GM19023 (cell line): Measurements from ENCODE around the gene CLDN20.
"Not testable (repeated sequence)": the region's sequence is repeated elsewhere in the genome, so short reads cannot be mapped to it uniquely, and the experiment has no call there.

Experiments used
- ATAC-seq: cut with Tn5 transposase; IDR thresholded peaks from one replicate; pipeline ENCODE4 v1.9.1; 2021; ENCODE audit warnings: mild to moderate bottlenecking, moderate library complexity; ENCODE audit not compliant: unreplicated experiment

CLDN20 gene

DNA sequence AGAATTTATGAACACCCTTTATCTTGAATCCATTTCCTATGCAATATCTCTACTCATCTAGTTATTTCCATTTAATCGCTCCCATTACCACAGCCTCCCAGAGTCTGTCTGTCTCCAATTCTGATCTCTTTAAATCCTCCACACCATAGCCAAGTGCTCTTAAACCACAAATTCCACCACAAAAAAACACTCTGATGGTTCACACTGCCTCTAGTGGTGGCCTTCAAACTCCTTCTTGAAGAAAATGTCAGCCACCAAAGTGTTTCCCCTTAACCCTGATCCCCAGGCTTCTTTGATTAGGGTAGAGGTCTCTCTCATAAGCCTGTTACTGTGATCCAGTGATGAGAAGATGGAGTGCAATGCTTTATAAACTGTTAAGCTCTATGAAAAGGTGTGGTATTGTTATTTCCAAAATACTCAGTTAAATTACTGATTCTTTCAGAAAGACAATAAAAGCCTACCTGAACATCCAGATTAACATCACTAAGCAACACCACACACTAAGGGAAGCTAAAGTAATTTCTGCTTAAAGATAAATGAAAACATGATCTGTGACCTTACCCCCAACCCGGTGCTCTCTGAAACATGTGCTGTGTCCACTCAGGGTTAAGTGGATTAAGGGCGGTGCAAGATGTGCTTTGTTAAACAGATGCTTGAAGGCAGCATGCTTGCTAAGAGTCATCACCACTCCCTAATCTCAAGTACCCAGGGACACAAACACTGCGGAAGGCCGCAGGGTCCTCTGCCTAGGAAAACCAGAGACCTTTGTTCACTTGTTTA, 4.5 kb downstream of the CLDN20 start:
- not testable (repeated sequence) for ATAC-seq

DNA sequence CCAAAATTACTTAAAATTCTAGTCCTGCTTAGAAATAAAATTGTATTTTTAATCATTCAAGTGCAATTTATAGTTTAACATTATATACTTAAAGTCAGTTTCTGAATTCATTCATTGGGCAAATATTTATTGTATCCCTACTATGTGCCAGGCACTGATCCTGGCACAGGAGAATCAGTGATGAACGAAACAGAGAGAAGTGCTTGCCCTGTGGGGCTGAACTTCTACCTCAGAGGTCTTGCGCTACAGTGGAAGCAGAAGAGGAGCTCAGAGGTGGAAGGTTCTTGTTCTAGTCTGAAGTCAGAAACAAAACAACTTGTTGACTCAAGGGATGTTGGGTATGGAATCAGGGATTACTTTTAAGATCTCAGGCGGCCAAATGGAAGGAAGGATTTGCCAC, 6.0 kb downstream of the CLDN20 start:
- ATAC-seq: no peak

DNA sequence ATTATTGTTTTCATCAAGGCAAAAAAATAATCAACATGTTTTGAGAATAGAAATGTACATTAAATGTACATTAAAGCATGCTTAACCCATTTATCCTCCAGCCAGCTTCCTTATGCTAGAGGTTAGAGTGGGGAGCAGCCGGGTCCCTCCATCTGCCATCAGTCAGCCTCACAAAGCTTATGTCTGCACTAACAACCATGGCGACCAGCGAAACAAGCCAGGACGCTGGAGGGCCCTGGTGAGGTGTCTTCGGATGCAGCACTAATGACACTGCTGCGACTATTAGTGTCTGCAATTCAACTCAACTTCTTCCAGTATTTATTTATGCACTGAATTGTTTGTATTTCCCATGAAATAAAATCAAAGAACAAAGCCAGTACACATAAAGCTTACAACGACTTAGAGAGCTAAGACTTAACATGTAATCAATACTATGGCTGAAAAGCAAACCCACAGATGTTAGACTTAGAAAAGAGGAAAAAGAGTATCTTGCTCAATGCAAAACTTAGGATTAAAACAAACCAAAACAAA, 6.8 kb downstream of the CLDN20 start:
- no peak for ATAC-seq

DNA sequence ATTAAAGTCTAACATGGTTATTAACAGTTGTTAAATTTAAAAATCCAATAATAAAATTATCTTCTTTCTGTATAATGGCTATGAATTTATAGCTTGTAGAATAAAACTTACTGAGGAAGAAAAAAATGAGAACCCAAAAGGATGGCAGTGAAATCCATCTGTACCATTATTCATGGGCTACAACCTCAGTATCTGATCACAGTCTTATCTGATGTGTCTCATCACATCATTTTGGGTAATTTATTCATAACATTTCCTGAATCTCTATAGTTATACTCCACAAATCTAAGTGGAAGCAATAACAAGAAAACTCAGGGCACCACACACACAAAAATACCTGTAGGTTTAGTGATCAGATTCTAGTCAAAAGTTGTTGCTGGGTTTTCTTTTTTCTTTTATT, 7.3 kb downstream of the CLDN20 start:
- ATAC-seq: no peak

DNA sequence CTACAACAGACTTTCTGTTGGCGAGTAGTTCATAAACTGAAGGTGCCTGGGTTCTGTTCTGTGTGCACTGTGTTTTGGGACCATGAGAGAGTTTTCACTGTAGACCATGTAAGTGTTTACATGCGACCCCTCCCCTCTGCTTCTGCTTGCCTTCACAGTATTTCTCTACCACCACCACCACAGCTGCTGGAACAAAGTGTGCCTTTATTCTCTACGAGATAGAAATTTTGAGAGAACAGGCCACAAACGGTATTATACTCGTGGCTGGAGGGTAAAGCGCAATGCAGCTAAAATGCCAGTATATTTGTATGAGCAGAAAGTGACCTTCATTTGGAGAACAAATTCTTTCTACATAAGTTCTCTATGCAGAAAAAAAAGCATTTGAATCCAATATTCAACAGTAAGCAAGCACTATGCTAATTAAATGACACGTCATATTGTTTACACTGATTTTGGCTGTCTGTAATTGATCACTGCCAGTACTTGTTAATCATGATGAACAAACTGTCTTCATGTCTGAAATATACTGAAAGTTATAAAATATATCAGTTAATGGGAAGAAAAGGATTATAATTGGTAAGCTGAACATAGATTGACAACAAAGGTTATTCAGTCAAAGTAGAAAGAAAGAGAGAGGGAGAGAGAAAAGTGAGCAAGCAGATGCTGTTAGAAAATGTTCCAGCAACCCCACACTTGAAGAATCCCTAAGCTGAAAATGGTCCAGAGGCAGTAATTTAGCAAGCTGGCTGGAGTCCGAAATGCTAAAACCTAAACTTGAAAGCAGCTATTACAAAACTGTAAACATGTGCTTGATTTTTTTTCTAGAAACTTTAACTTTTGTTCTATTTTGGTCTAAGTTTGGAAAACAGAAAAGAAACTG, 8.8 kb downstream of the CLDN20 start:
- ATAC-seq: no peak

DNA sequence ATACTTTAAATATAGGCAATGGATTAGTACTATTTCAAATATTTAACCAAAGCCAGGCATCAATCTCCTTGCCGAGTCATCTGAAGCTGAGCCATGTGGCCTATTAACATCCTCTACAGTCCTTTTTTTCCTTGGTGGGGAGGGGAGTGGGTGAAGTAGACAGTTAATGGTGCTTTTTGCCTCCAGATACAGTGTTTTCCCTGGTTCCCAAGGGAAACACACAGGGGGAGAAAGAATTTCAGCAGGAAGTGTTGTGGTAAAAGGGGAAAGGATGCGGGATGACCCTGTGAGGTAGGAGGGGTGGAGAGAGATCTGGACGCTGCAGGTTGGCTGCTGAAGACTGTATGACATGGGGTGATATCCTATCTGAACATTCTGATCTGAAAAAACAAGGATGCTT, 9.6 kb downstream of the CLDN20 start:
- no peak for ATAC-seq

DNA sequence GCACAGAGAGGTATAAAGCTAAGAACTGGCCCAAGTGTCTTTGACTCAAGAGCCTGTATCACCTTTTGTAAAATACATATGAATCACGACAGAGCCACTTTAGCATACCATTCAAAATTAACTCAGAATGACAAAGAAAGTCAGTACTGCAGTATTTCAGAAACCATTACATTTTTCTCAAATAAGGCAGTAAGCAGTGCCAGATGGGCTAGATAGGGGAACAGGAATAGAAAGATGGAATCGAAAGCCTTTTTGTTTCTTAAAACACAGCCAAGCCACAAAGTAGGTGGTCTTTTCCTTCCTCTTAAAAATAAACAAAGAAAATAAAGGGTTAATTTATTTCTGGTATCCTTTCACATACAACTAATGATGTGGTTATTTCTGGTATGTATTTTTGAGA, 10.3 kb downstream of the CLDN20 start:
- no peak for ATAC-seq

DNA sequence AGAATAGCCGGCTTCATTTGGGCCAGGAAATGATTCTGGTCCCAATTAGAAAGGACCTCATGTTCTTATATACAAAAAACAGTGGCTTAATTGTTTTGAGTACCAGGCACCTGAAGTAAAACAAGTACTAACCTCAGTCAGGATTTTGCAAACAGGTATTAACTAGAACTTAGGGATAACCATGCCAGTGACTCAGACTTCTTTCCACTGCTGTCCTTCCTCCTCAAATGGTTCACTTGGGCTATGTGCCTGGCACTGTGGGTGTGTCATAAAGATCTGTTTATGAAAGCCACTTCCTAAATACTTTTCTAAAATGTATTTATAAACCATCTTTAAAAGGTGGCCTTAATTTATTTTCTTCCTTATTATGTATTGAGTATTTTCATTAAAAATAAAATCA, 10.7 kb downstream of the CLDN20 start:
- ATAC-seq: no peak

DNA sequence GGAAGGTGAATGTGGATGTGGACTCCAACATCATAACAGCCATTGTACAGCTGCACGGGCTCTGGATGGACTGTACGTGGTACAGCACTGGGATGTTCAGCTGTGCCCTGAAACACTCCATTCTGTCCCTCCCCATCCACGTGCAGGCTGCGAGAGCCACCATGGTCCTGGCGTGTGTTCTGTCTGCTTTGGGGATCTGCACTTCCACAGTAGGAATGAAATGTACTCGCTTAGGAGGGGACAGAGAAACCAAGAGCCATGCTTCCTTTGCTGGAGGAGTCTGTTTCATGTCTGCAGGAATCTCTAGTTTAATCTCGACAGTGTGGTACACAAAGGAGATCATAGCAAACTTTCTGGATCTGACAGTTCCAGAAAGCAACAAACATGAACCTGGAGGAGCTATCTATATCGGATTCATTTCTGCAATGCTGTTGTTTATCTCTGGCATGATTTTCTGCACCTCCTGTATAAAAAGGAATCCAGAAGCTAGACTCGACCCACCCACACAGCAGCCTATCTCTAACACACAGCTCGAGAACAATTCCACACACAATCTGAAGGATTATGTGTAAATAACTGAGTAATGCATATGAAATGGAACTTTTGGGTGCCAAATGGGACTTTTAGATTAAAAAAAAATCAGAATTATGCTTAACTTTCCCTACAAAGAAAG, 12.1 kb downstream of the CLDN20 start:
- ATAC-seq: no peak

DNA sequence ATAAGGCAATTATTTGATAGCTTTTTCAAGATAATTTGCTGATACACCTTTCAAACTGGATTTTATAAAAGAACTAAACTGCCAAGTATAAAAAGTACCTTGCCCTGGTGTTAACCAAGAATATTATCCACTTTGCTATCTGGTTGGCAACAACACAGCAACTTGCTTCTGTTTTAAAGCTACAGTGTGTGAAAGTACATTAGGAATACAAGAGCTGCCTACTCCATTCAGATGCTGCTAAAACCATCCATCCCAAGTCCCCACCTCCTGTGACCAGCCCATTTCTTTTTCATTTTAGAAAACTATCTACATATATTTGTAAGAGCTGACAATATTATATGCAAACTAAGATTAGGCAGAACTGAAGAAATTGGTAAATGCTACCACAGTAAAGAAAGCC, 12.8 kb downstream of the CLDN20 start:
- no peak for ATAC-seq

DNA sequence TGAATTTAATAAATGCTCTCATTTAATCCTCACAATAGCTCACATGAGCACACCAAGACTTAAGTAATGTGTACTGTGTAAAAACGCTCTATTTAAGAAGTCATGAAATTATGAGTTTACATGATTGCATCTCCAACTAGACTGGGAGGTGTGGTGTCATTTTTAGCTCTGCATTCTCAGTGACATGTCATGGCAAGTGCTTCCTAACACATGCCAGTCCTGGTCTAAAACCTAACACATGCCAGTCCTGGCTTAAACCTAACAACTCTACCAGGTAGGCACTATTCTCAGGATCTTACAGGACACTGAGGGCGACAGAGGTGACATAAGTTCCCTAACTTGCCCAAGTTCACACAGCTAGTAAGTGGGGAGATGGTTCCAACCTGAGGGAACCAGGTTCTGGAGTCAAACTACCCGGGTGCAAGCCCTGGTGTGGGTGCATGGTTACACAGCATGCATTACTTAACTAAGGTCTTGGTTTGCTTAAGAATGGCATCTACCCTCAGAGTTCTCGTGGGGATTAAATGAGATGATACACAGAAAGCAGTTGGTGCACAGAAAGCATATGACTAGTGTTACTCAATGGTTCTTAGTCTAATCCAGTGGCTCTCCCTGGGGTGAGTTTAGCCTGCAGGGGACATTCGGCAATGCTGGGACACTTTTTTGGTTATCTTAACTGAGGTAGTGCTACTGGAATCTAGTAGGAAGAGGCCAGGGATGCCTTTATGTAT, 14.7 kb downstream of the CLDN20 start:
- no peak for ATAC-seq

DNA sequence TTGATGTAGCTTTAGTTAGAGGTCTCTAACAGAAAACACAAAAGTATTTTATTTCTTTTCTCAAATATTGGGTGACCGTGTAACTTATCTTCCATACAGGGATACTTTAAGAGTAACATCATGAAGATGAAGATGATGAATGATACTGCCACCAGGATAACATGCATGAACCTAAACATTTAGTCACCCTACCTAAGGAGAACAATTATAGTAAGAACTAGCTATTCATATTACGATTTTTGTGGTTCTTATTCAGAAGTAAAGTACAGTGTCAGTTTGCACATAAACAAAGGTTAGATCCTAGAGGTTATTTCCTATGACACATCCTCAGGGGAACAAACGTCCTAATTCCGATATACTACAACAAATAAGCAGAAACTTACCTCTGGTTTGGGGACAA, 21.0 kb downstream of the CLDN20 start:
- ATAC-seq: no peak

DNA sequence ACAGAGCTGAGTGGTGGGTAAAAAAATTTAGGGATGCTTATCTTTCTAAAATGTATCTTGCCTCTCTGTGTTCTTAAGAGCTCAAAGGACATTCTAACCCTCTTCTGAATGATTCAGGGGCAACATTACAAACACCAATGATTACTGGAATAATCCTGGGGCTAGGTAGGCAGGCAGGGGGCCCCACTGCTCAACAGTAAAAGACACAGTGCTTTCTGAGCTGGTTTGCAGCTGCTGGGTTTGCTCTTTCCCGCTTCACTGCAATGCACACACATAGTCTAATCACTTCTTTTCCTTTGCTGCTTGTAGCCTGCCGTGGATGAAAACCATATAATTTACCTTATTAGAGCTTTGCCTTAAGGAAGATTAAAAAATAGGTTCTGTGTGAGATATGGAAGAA, 23.9 kb downstream of the CLDN20 start:
- ATAC-seq: no peak

DNA sequence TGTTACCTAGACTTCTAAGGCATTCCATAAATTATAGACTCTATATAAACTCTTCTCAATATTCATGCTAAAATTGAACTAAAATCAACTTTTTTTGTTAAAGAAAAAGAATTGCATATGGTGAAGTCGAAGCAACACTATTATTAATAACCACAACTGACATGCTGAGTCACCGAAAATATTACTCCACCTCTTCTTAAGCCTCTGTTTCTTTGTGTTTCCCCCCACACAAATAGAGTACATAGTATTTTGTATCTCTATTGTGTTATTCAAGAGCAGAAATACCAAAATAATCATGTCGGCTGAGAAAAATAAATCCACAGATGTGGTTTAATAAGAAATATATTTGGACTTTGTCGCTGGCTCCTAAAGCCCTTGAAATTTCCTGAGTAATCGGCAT, 26.7 kb downstream of the CLDN20 start:
- no peak for ATAC-seq

DNA sequence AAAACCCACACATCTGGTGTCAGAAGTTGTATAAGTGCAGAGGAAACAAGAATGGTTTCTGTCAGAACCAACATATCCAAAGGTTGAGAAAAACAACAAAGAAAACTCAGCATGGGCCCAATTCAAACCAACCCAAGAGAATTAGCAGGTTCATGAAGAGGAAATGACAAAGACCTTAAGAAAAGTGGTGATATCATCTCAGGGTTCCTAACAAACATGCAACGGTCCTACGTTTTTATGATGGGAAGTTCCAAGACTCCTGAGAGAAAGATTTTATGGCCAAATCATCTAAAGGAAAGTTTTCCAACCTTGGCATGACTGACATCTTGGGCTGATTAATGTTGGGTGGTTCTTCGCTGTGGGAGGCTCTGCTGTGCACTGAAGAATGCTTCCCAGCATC, 27.5 kb downstream of the CLDN20 start:
- no peak for ATAC-seq

DNA sequence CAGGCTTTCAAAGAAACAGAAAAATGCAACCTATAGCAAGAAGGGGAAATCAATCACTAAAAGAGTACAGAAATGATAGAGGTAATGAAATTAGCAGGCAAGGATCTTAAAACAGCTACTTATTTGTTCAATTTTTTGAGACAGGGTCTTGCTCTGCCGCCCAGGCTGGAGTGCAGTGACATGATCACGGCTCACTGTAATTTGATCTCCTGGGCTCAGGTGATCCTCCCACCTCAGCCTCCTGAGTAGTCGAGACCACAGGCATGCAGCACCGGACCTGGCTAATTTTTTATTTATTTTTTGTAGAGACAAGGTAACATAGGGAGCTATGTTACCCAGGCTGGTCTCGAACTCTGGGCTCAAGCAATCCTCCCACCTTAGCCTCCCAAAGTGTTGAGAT, 28.9 kb downstream of the CLDN20 start:
- no peak for ATAC-seq

DNA sequence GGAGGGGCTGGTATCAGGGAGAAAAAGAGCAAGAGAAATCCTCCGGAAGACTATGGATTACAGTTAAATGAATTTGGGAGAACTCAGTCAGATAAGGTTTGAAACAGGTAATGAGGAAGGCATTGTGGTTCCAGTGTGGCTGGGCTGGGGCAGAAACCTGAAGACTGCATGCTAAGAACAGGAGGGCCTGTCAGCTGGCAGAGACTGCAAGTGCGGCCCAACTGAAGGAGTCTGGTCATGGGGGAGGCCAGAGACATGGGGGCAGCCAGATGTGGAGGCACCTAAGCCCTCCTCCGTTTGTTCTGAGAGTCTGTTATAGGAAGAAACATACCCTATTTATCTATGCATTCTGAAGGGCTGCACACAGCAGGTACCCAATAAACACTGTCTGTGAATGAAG, 33.9 kb downstream of the CLDN20 start:
- ATAC-seq: no peak

DNA sequence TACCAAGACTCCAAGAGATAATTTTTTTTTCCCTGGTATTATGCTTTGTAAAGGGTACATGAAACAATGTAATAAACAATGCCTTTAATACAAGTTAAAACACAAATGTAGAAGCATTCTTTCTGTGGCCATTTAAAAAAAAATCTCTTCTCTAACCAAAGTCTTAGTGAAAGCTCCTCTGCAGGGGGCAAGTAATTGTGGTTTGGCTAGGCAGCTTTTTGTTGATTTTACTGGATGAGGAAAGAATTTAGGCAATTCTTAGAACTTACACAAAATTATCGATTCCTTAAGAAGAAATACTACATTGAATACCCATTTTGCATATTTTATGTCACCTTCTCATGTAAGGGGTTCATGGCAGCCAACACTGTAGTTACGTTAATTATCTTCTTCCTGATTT, 38.1 kb downstream of the CLDN20 start:
- no peak for ATAC-seq

DNA sequence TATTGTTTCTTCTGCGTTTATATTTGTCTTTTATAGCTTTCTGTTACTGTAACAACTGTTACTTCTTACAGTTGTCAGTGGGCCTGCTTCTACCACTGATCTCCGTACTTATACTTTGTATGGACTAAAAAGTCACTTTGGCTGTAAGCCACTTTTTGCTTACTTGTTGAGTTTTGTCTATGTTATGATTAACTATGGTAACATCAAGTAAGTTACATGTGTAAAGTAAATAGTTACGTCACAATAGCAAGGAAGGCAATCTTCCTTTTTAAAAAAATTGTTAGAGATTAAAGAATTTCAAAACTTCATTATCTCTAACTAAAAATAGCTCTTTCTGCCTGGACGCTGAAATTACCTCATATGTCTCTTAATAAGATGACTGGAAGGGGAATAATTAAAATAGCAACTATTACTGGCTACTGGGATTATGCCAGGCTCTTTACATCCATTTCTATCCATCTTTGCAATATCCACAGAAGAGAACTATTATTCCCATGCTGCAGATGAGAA, 39.6 kb downstream of the CLDN20 start:
- no peak for ATAC-seq

DNA sequence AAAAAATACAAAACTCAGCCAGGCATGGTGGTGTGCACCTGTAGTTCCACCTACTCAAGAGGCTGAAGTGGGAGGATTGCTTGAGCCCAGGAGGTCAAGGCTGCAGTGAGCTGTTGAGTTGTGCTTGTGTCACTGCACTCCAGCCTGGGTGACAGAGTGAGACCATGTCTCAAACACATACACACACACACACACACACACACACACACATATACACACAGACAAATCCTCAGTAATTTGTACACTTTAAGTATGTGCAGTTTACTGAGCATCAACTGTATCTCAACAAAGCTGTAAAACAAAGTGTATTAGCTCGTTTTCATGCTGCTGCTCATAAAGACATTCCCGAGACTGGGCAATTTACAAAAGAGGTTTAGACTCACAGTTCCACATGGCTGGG, 43.1 kb downstream of the CLDN20 start:
- ATAC-seq: no peak

DNA sequence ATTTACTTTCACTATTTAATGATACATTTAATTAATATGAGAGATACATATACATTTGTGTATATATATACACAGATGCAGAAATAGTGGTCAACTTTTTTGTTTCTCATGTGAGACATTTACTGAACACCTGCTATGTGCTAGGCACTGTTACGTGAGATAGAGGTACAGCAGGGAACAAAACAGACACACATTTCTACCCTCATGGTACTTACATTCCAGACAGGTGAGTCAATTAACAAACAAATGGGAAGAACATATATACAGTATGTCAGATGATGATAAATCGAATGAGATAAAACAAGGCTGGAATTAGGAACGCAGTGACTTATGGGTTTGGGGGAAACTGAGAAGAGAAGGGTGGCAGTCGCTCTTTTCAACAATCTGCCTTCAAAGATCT, 45.3 kb downstream of the CLDN20 start:
- ATAC-seq: no peak
